A549 (cell line): ENCODE data around the gene KIF1C. TPM values are rescaled to one million over a fixed set of nuclear protein-coding genes. Genes with fewer than 3 reads are reported as not detected.

Source experiments
- ATAC-seq, 2 experiments: fragments of 200-7000 bp in 1 of 2; fragments of >200 bp in 1 of 2; cut with Nextera tagmentation in 1 of 2; cut with Tn5 transposase in 1 of 2; 3 replicates each; pipeline versions ENCODE4 v1.8.0 to v1.9.1; 2018 to 2020; ENCODE audit warnings: mild to moderate bottlenecking in 1 of 2, moderate library complexity in 1 of 2
- CTCF ChIA-PET: fragments of 300-600 bp; sonication (Branson Sonifier 250); formaldehyde crosslinking; extraction: SDS; loops from one replicate; lab custom pipeline; 2021; ENCODE audit warnings: antibody characterized with exemption, inconsistent platforms; lab: Yijun Ruan, JAX
- POLR2A ChIA-PET: fragments of 350-600 bp; formaldehyde crosslinking; extraction: SDS; loops from one replicate; lab custom pipeline; 2021; ENCODE audit warnings: antibody characterized with exemption, inconsistent platforms; lab: Yijun Ruan, JAX
- DNase-seq, 2 experiments: peaks; one replicate each; pipeline versions ENCODE4 v3.0.0 to v3.0.0-alpha.2; 2011 to 2016; ENCODE audit warnings: low read depth in 1 of 2, low spot score in 1 of 2
- FAIRE-seq: peaks from 2 replicates; lab custom pipeline; 2011; peaks lifted over from hg19 to GRCh38; lab: Jason Lieb, UNC
- H3K27ac ChIP-seq, 2 experiments: fragments of >200 bp; sonication (Bioruptor Twin); formaldehyde crosslinking; 3 replicates each; pipeline ENCODE4 v1.5.1; 2016 to 2017
- H3K4me1 ChIP-seq: fragments of >200 bp; sonication (Bioruptor Twin); formaldehyde crosslinking; 3 replicates; pipeline ENCODE4 v1.6.1; 2016
- H3K4me2 ChIP-seq: fragments of >200 bp; sonication (Bioruptor Twin); formaldehyde crosslinking; 3 replicates; pipeline ENCODE4 v1.6.1; 2016
- H3K4me3 ChIP-seq: fragments of >200 bp; sonication (Bioruptor Twin); formaldehyde crosslinking; 3 replicates; pipeline ENCODE4 v1.5.1; 2016
- H3K9me3 ChIP-seq: fragments of >200 bp; sonication (Bioruptor Twin); formaldehyde crosslinking; 3 replicates; pipeline ENCODE4 v1.6.1; 2016
- CHD2 ChIP-seq: fragments of 150-350 bp; IDR thresholded peaks from 2 replicates; pipeline ENCODE4 v1.6.1; 2014; ENCODE audit warnings: low read length; ENCODE audit not compliant: partially characterized antibody
- CHD4 ChIP-seq: fragments of 200-600 bp; sonication (generic); IDR thresholded peaks from 2 replicates; pipeline ENCODE4 v1.6.1; 2016; ENCODE audit warnings: antibody characterized with exemption, mild to moderate bottlenecking, borderline replicate concordance
- FOSB ChIP-seq: fragments of 250-450 bp; sonication (Bioruptor Pico); IDR thresholded peaks from 2 replicates; pipeline ENCODE4 v1.5.0; 2020; ENCODE audit warnings: mild to moderate bottlenecking, moderate library complexity
- HDAC2 ChIP-seq: fragments of 200-600 bp; sonication (generic); IDR thresholded peaks from 2 replicates; pipeline ENCODE4 v1.6.1; 2016
- HOXB13 ChIP-seq: fragments of 250-450 bp; sonication (Bioruptor Pico); IDR thresholded peaks from 2 replicates; pipeline ENCODE4 v1.5.0; 2020; ENCODE audit warnings: low read depth, mild to moderate bottlenecking, moderate library complexity
- JUN ChIP-seq, 2 experiments: fragments of >200 bp; sonication (Bioruptor Twin); formaldehyde crosslinking; IDR thresholded peaks; 2 replicates in 1 of 2; 3 replicates in 1 of 2; pipeline ENCODE4 v1.6.1; 2016 to 2017
- KDM1A ChIP-seq: fragments of 200-600 bp; sonication (generic); IDR thresholded peaks from 2 replicates; pipeline ENCODE4 v1.6.1; 2016; ENCODE audit warnings: low read depth, mild to moderate bottlenecking
- NFE2L2 ChIP-seq: fragments of 150-350 bp; conservative IDR thresholded peaks from 2 replicates; pipeline ENCODE4 v1.6.1; 2014; ENCODE audit warnings: low read length
- POLR2A ChIP-seq: IDR thresholded peaks from 2 replicates; pipeline ENCODE4 v1.6.1; 2012; ENCODE audit warnings: mild to moderate bottlenecking, low read length
- RAD21 ChIP-seq, 2 experiments: fragments of >200 bp in 1 of 2; sonication (Bioruptor Twin) in 1 of 2; formaldehyde crosslinking in 1 of 2; IDR thresholded peaks in 1 of 2; conservative IDR thresholded peaks in 1 of 2; 2 replicates in 1 of 2; 3 replicates in 1 of 2; pipeline ENCODE4 v1.6.1; 2012 to 2018; ENCODE audit warnings: inconsistent platforms in 1 of 2
- ZNF302 ChIP-seq: fragments of 250-450 bp; sonication (Bioruptor Pico); IDR thresholded peaks from 2 replicates; pipeline ENCODE4 v1.9.0; 2021; ENCODE audit warnings: inconsistent platforms, mild to moderate bottlenecking, moderate library complexity
- ZSCAN20 ChIP-seq: fragments of 250-450 bp; sonication (Bioruptor Pico); IDR thresholded peaks from 2 replicates; pipeline ENCODE4 v1.8.0; 2022; ENCODE audit warnings: mild to moderate bottlenecking, moderate library complexity
- WGBS: methylation state at CpG from one replicate; pipeline ENCODE4 v1.1.6; 2017; ENCODE audit errors: missing lambda C conversion rate; 5-methylcytosine and 5-hydroxymethylcytosine counted together
- polyA plus RNA-seq, 4 experiments: library from polyadenylated mRNA; depleted of rRNA in 3 of 4; stranded (reverse); fragments of >200 nt; fragmentation: RNase III in 1 of 4; extraction: RNeasy Plus Mini Kit Qiagen cat#74134 plus additional on column Dnase treatment in 1 of 4; gene quantifications; 2 replicates in 3 of 4; 3 replicates in 1 of 4; pipeline ENCODE4 v1.2.3, GENCODE V29; 2011 to 2017
- TF ChIP-seq, protein P1 (sequence below): fragments of >200 bp; sonication (Bioruptor Twin); formaldehyde crosslinking; IDR thresholded peaks from 3 replicates; pipeline ENCODE4 v1.5.1; 2016
- TF ChIP-seq, protein P2 (sequence below): fragments of 450-650 bp; IDR thresholded peaks from 2 replicates; pipeline ENCODE4 v1.6.1; 2014; ENCODE audit warnings: antibody characterized with exemption
- TF ChIP-seq, protein P3 (sequence below): fragments of >200 bp; sonication (Bioruptor Twin); formaldehyde crosslinking; IDR thresholded peaks from 3 replicates; pipeline ENCODE4 v1.6.1; 2016
- TF ChIP-seq, protein P4 (sequence below): fragments of 150-350 bp; IDR thresholded peaks from 2 replicates; pipeline ENCODE4 v1.6.1; 2014; ENCODE audit warnings: low read depth, mild to moderate bottlenecking, low read length
- TF ChIP-seq, protein P5 (sequence below): IDR thresholded peaks from 2 replicates; pipeline ENCODE4 v1.6.1; 2012

Gene KIF1C
- polyA plus RNA-seq, 2 of the 4 experiments (the other 2 are of a cell fraction) = 48.4 to 77.4 TPM

DNA sequence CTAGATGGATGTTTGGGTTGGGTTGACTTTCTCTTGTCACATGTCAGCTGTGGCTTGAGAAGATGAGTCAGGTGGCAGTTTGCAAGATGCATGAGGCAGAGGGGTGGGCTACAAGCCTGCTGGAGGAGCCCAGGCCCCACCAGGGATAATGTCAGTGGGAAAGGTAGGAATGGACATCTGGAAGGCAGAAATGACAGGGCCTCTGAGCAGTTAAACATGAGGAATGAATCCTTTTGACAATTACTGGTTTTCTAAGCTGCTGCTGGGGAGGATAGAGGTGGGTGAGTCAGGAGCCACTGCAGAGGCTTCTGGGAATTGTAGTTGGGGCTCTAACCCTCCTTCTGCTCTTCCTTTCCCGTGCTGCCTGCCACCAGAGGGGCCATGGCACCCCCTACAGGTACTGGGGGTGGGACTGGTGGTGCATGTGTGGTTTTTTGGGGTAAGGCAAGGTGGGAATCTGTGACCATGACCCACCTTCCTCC lies 21.8 kb downstream of the KIF1C start:
- no peaks in the 10 kb centered on the region for H3K9me3 ChIP-seq
- no peak overlapping the region for H3K4me2 ChIP-seq
- H3K27ac ChIP-seq = no peak overlapping the region
- 47% methylated on average over 1 of the region's 1 CpG for WGBS
- H3K4me1 ChIP-seq = no peaks in the 10 kb centered on the region
- H3K4me3 ChIP-seq = no peak overlapping the region
- DNase-seq = peak in 1 of 2 experiments; percentile 43
- CTCF ChIA-PET = interaction anchor here (1.0 to 1.9 kb wide), 6 partner anchors 11 to 110 kb away, joined by 3 to 7 read pairs (median 3); partner anchors contain the start of gene CAMTA2
- ATAC-seq = peak; percentile 43 to 77; a peak in 4 of 6 replicates
- peak in 1 of 2 experiments; percentile 51; a peak in 3 of 5 replicates for TF ChIP-seq RAD21 (conservative IDR thresholded peaks at IDR 0.05 in 1 of 2, IDR thresholded peaks at IDR 0.05 in 1 of 2)
- no peak for TF ChIP-seq CHD2
- TF ChIP-seq KDM1A = no peak
- TF ChIP-seq, protein P1, sequence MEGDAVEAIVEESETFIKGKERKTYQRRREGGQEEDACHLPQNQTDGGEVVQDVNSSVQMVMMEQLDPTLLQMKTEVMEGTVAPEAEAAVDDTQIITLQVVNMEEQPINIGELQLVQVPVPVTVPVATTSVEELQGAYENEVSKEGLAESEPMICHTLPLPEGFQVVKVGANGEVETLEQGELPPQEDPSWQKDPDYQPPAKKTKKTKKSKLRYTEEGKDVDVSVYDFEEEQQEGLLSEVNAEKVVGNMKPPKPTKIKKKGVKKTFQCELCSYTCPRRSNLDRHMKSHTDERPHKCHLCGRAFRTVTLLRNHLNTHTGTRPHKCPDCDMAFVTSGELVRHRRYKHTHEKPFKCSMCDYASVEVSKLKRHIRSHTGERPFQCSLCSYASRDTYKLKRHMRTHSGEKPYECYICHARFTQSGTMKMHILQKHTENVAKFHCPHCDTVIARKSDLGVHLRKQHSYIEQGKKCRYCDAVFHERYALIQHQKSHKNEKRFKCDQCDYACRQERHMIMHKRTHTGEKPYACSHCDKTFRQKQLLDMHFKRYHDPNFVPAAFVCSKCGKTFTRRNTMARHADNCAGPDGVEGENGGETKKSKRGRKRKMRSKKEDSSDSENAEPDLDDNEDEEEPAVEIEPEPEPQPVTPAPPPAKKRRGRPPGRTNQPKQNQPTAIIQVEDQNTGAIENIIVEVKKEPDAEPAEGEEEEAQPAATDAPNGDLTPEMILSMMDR = 0 out of 3 replicates have a peak, but pooled peaks have one; percentile 9
- POLR2A ChIA-PET = interaction anchor here (1.0 to 1.5 kb wide), 2 partner anchors 15 to 71 kb away, joined by 3 to 8 read pairs; partner anchors contain the start of genes PFN1 and SLC52A1
- FAIRE-seq = no peak

DNA sequence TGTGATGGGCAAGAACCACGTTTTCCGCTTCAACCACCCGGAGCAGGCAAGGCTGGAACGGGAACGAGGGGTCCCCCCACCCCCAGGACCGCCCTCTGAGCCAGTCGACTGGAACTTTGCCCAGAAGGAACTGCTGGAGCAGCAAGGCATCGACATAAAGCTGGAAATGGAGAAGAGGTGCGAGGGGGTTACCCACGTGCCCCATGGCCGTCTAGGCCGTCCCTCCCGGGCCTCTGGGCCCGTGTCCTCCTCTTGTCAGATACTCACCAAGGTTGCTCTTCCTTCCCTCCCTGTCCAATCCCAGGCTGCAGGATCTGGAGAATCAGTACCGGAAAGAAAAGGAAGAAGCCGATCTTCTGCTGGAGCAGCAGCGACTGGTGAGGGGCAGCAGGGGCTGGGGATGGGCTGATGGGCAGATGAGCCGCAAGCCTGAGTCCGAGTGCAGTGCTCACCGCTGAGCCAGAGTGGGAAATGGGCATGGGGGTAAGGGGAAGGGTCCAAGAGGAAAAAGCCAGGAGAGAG lies 22.8 kb downstream of the KIF1C start:
- no peaks in the 10 kb centered on the region for H3K4me1 ChIP-seq
- H3K4me2 ChIP-seq = no peak overlapping the region
- DNase-seq (no peak), ATAC-seq (no peak), FAIRE-seq (no peak)
- no peak overlapping the region for H3K27ac ChIP-seq
- H3K9me3 ChIP-seq = no peaks in the 10 kb centered on the region
- POLR2A ChIA-PET = interaction anchor here (1.5 kb wide), 1 partner anchor 14 kb away, joined by 8 read pairs; the partner anchor contains the start of gene SLC52A1
- CTCF ChIA-PET = interaction anchor here (0.8 to 1.9 kb wide), 5 partner anchors 10 to 37 kb away, joined by 3 to 7 read pairs (median 3); no protein-coding TSS in a partner anchor
- H3K4me3 ChIP-seq = no peak overlapping the region
- TF ChIP-seq CHD4 (no peak), POLR2A (no peak), ZNF302 (CRISPR knock-in tag) (no peak), JUN (IDR thresholded peaks at IDR 0.05) (no peak), NFE2L2 (no peak), HOXB13 (CRISPR knock-in tag) (no peak), ZSCAN20 (no peak), FOSB (CRISPR knock-in tag) (no peak), HDAC2 (no peak)
- TF ChIP-seq, protein P2, sequence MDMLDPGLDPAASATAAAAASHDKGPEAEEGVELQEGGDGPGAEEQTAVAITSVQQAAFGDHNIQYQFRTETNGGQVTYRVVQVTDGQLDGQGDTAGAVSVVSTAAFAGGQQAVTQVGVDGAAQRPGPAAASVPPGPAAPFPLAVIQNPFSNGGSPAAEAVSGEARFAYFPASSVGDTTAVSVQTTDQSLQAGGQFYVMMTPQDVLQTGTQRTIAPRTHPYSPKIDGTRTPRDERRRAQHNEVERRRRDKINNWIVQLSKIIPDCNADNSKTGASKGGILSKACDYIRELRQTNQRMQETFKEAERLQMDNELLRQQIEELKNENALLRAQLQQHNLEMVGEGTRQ = no peak
- TF ChIP-seq, protein P3, sequence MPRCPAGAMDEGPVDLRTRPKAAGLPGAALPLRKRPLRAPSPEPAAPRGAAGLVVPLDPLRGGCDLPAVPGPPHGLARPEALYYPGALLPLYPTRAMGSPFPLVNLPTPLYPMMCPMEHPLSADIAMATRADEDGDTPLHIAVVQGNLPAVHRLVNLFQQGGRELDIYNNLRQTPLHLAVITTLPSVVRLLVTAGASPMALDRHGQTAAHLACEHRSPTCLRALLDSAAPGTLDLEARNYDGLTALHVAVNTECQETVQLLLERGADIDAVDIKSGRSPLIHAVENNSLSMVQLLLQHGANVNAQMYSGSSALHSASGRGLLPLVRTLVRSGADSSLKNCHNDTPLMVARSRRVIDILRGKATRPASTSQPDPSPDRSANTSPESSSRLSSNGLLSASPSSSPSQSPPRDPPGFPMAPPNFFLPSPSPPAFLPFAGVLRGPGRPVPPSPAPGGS = no peak
- TF ChIP-seq, protein P4, sequence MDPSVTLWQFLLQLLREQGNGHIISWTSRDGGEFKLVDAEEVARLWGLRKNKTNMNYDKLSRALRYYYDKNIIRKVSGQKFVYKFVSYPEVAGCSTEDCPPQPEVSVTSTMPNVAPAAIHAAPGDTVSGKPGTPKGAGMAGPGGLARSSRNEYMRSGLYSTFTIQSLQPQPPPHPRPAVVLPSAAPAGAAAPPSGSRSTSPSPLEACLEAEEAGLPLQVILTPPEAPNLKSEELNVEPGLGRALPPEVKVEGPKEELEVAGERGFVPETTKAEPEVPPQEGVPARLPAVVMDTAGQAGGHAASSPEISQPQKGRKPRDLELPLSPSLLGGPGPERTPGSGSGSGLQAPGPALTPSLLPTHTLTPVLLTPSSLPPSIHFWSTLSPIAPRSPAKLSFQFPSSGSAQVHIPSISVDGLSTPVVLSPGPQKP = no peak
- TF ChIP-seq, protein P5, sequence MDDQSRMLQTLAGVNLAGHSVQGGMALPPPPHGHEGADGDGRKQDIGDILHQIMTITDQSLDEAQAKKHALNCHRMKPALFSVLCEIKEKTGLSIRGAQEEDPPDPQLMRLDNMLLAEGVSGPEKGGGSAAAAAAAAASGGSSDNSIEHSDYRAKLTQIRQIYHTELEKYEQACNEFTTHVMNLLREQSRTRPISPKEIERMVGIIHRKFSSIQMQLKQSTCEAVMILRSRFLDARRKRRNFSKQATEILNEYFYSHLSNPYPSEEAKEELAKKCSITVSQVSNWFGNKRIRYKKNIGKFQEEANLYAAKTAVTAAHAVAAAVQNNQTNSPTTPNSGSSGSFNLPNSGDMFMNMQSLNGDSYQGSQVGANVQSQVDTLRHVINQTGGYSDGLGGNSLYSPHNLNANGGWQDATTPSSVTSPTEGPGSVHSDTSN = no peak
- WGBS = 91% methylated on average over 20 of the region's 20 CpGs
